GM19395 (cell line): ENCODE measurements around the gene FAM174C.

Source experiments
- ATAC-seq: cut with Tn5 transposase; IDR thresholded peaks from one replicate; pipeline ENCODE4 v1.9.1; 2021; ENCODE audit warnings: mild to moderate bottlenecking, moderate library complexity; ENCODE audit not compliant: unreplicated experiment

FAM174C gene

DNA sequence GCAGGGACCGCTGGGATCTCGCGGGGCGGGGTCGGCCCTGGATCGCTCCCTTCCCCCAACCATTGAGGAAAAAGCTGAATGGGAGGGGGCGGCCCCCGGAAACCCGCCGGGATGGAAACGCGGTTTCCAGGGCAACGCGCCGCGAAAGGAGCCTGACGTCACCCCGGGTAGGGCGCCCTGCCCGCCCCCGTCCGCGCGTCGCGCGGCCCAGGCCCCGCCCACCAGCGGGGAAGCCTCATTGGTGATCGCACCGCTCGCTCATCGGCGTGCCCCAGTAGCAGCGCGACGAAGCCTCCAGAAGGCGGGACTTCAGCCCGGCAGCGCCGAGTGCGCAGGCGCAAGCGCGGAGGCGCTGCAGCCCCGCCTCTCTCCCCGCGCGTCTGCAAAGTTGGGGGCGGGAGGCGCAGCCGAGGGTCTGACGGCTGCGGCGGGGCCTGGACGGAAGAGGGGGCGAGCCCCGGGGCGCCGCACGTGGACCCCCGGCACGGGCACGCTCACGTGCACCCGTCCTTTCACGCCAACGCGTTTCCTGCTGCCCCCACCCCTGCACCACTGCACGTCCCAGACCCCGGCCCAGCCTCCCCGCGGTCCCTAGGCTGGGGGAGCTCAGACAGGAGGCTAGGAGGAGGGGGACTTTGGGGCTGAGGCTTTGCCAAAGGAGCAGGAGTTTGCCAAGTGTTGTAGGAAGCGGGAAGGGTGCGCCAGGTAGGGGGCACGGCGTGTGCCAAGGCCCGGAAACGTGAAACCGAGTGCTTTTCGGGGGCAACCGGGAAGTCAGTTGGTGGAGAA, 14.4 kb upstream of the FAM174C start:
- ATAC-seq: peak; percentile 41

- no peak for ATAC-seq
Observed at GRCh38 chr19:1261538-1261797, 13.9 kb upstream of the FAM174C start.

DNA sequence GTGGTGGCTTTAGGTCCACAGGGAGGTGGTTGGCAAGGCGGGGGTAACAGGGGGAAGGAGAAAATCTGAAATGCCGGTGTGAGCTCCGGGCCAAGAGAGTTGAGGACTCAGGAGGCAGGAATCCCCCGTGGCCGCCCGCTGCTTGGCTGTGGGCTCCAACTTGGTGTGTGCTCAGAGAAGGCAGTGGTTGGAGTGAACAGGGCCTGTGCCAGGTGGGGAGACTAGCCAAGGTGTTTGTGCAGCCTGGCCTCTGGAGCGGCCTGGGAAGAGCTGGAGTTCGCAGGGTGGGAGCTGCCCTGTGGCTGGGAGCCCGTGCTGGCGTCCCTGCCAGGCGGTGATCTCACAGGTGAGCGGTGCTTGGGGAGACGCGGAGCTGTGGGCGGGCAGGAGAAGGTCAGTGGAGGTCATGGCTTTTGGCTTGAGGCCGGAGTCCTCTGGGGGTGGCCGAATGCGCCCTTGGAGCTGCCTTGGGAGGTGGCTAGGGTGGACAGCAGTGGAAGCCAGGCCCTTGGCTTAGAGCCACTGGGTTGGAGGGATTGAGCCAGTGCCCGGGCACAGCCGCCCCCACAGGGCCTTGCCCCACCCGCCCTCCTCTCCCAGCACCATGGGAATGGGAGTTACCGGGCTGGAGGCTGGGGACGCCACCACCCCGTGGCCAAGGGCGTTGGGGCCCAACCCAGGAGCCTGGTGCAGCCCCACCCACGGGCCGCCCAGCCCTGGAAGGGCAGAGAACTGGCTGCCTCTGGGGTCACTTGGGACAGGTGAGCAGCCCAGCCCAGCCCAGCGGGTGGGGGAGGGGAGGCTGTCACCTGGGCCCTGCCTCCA, 13.3 kb upstream of the FAM174C start:
- no peak for ATAC-seq

DNA sequence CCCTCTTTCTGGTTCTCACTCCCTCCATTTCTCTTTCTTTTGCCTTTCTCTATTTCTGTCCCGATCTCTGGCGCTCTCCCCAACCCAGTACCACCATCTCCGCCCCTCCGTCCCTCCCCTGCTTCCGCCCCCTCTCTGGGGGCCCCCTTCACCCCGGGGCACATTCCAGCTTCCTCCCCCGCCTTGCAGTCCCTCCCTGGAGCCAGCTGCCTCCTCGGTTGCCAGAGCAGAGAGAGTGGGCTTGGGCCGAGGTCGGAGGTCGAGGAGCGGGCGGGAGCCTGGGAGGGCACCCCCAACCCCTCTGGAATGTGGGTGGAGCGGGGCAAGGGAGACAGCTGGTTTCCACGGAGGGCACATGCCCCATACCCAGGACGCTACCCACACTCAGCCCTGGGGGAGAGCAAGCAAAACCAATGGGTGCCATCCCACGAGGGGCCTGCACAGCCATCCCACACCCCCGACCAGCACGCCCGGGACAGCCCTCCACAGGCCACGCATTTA, 12.7 kb upstream of the FAM174C start:
- ATAC-seq: no peak

DNA sequence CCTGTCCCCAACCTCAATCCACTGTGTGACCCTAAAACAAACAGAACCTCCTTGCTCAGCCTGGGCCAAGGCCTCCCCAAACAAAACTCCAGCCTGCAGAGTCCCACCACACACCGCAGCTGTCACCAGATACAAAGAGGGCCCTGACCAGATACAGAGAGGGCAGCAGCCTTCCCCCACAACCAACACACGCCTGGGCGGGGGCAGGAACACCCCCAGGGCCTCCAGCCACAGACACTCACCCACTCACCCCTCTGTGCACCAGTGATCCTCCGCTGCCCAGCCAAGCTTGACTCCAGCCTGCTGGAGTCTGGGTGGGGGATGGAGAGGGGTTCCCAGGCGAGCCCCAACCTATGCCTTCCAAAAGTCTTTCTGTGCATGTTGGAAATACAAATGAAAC, 12.1 kb upstream of the FAM174C start:
- ATAC-seq: no peak

DNA sequence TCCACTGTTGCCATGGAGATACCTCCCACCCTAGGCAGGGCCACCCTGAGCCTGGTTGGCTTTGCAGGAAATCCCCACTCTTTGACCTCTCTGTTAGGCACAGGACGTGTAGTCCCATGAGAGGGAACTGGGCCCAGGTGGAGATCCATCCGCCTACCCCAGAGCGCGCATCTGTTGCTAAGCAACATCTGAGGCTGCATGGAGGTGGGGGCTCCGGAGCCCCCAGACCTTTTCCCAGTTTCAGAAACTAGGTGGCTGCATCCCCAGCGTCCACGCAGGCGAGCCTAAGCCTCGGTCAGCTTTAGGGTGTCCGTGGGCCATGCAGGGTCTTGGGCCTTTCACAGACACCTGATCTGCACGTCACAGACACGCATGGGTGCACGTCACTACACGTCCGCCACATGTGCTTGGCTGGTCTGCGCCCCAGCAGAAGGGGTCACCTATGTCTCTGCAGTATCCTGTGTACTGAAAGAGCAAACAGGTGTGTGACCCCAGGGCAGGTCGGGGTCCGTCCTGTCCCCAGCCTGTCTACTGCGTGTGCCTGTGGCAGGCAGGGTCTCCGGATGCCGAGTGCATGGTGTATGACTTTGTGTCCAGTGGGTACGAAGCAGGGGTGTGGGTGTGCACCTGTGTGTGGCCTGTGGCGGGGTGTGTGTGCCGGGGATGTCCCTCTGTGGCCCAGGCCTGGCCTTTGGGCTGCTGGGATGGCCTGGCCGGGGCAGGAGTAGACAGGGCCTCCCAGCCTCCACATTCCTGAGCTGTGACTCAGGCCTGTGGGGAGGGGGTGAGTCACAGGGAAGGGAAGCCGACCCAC, 10.3 kb upstream of the FAM174C start:
- no peak for ATAC-seq

- ATAC-seq: no peak
Observed at GRCh38 chr19:1265615-1266128, 9.7 kb upstream of the FAM174C start.

- ATAC-seq: no peak
Observed at GRCh38 chr19:1266129-1266915, 9.0 kb upstream of the FAM174C start.

GRCh38 chr19:1266916-1267476, 8.3 kb upstream of the FAM174C start:
- no peak for ATAC-seq

GRCh38 chr19:1267477-1268225, 7.7 kb upstream of the FAM174C start:
- no peak for ATAC-seq

DNA sequence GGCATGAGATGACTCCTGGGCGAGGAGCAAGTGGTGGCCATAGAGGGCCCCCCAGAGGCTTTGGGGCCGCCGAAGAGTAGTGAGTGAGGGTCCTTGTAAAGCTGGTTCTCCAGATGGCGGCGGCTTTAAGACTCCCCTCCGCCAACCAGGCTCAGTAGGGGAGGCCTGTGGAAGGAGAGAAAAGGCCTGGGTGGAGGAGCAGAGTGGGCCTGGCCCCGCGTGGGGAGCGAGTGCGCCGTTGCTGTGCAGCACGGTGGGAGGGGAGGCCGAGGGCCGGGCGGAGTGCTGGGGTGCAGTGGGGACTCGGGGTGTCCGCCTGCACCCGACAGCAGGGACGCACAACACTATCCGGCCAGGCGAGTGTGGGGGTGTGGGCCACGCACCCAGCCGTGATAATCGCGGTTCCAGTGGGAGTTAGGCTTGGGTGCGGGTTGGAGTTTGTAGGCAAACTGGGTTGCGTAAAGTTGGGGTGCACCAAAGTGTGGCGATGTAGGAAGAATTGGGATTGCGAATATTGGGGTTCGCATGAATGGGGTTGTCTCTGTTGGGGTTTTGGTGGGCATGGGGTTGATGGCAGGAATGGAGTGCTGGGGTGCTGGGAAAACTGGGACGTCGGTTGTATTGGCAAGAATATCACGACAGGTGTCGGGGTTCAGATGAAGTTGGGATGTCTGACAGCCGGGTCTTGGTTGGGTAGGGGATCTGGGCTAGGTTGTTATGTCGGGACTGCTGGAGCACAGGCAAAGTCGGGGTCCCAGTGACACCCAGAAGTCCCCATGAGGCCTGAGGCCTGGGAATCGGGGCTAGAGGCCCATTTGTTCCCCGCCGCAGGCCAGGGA, 6.9 kb upstream of the FAM174C start:
- no peak for ATAC-seq

- ATAC-seq: peak; percentile 55
Observed at GRCh38 chr19:1269065-1269477, 6.3 kb upstream of the FAM174C start, which contains the start of gene CIRBP. Gene CIRBP, plus strand, starts transcription at chr19:1269332. Its CDS starts 1,602 bp downstream, at chr19:1270934.

DNA sequence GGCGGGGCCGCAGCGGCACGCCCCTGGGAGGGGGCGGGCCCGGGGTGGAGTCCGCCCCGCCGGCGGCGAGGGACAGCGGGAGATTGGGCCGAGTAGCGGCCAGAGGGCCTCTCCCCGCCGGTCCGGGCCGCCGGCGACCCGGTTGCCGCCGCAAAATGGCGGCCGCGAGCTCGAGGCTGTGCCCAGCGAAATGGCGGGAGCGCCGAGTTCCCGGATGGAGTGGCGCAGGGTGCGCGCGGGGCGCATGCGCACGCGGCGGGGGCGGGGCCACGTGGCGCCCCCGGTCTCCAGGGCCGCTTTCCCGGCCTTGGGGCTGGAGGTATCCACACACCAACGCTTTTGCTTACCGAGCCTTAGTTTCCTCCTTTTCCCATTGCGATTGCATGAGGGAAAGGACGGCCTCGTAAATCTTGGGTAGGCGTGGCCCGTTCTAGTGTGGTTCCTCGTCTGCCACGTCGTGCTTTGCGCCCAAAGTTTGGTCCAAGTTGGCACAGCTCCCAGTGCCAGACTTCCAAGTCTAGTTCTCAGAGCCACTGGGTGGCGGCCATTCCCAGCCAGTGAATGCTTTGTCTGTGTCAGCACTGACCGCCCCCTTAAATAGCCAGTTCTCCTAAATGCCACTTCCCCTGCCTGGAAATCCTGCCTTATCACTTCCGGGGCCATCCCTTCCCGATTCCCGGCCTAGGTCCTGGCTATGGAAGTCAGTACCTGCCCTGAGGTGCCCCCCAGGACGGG, 5.7 kb upstream of the FAM174C start:
- ATAC-seq: peak; percentile 20

DNA sequence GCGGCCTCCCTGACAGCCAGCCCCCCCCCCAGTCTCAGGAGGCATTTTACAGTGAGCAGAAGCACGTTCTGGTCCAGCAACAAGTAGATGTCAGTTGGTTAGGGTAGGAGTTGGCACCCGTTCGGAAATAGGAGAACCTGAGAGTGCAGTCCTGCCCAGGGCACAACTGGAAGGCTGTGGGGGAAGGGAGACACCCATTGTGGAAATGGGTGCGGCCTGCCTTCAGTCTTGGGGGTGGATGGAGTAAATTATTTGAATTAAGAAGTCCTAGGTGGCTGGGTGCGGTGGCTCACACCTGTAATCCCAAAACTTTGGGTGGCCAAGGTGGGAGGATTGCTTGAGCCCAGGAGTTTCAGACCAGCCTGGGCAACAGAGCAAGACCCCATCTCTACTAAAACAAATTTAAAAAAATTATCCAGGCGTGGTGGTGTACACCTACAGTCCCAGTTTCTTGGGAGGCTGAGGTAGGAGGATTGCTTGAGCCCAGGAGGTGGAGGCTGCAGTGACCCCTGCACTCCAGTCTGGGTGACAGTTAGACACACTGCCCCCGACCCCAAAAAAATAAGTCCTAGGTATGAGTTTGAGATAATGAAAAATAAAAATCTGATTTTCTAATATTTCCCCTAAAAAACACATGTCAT, 5.0 kb upstream of the FAM174C start:
- ATAC-seq: no peak

- no peak for ATAC-seq
Observed at GRCh38 chr19:1270854-1271527, 4.3 kb upstream of the FAM174C start.

DNA sequence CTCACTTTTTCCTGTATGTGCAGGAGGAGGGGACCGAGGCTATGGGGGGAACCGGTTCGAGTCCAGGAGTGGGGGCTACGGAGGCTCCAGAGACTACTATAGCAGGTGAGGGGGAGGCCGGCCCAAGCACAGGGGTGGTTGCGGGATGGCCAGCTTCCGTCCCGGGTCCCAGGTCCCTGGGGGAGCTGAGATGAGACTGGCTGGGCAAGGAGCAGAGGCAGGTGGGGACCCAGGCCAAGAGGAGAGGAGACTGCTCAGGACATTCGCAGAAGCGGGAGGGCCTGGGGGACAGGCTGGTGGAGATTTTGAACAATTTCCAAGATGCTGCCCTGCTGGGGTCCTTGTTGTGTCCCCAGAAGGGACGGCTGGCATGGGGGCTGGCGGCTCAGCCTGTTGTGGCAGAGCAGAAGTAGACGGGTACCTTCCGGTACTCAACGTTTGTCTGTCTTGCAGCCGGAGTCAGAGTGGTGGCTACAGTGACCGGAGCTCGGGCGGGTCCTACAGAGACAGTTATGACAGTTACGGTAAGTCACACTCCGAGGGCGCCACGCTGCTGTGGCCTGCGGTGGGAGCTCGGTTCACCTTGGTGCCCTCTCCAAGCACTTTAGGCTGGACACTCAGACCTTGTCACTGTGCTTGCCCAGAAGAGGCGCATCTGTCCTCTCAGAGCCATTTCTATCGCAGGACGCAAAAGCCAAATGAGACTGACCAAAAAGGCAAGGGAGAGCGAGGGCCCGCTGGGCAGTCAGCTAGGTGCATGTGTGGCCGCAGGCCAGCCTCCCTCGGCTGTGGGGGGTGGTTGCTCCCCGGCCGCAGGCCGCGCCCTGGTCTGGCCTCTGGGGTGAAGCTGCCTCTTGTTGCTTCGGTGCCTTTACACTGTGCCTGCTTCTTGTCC, 3.6 kb upstream of the FAM174C start:
- no peak for ATAC-seq
